ENCODE results near the gene LPO. TPM values are rescaled to one million over a fixed set of nuclear protein-coding genes. Genes with fewer than 3 reads are reported as not detected.

LPO gene
- total RNA-seq, 1 experiment from 2014 or later: not detected

- TF ChIP-seq POLR2AphosphoS5 (IDR thresholded peaks at IDR 0.05; ENCODE audit: low read depth, low read length) (no peak), CTCF (IDR thresholded peaks at IDR 0.05) (no peak)
- DNase-seq (ENCODE audit: low read depth, low spot score) (no peak), ATAC-seq (no peak)
- no peaks in the 10 kb centered on the region for H3K9me3 ChIP-seq (ENCODE audit: control insufficient read depth, insufficient read depth, low read depth, low read length)
- BruUV-seq (replicated peaks): no TSS peak
- ChIA-PET CTCF (interaction anchor here (0.6 kb wide), 2 partner anchors 23 to 24 kb away, joined by 3 to 15 read pairs; no protein-coding TSS in a partner anchor), POLR2A (no interaction called here)
- H3K4me3 ChIP-seq (ENCODE audit: low read depth in 2 of 2, low read length in 2 of 2): no peak overlapping the region
- intact Hi-C loops (cut with micrococcal nuclease; ENCODE audit: unreplicated experiment): no loop called here
- peaks cover 5% of the 10 kb centered on the region; the same call in 1 of the 2 replicates for H3K4me1 ChIP-seq (ENCODE audit: control insufficient read depth, insufficient read depth, low read length)
- in situ Hi-C loops (cut with HindIII; ENCODE audit: low pct_unique_long_range_greater_than_20kb, low sequenced_read_pairs): no loop called here
- H3K27me3 ChIP-seq (ENCODE audit: control insufficient read depth, insufficient read depth, low read length): no peaks in the 10 kb centered on the region; the same call in 1 of the 2 replicates
- no peaks in the 10 kb centered on the region for H3K36me3 ChIP-seq (ENCODE audit: control insufficient read depth, insufficient read depth, low read length)
- H3K27ac ChIP-seq (ENCODE audit: low read length): no peak overlapping the region
These were observed 47.0 kb upstream of the LPO start for GRCh38 chr17:58191241-58191896.

- Histone ChIP-seq H3K9me3 (ENCODE audit: control insufficient read depth, insufficient read depth, low read depth, low read length) (no peaks in the 10 kb centered on the region), H3K27ac (ENCODE audit: low read length) (no peak within 1 kb of the TSS), H3K27me3 (ENCODE audit: control insufficient read depth, insufficient read depth, low read length) (no peaks in the 10 kb centered on the region; the same call in 1 of the 2 replicates), H3K4me3 (ENCODE audit: low read depth in 2 of 2, low read length in 2 of 2) (no peak within 1 kb of the TSS), H3K4me1 (ENCODE audit: control insufficient read depth, insufficient read depth, low read length) (peaks cover 5% of the 10 kb centered on the region; the same call in 1 of the 2 replicates), H3K36me3 (ENCODE audit: control insufficient read depth, insufficient read depth, low read length) (no peaks in the 10 kb centered on the region)
- in situ Hi-C loops (cut with HindIII; ENCODE audit: low pct_unique_long_range_greater_than_20kb, low sequenced_read_pairs): no loop called here
- ChIA-PET POLR2A (no interaction called here), CTCF (no interaction called here)
- TF ChIP-seq POLR2AphosphoS5 (IDR thresholded peaks at IDR 0.05; ENCODE audit: low read depth, low read length): no peak
- no peak for TF ChIP-seq TCF7L2 (IDR thresholded peaks at IDR 0.05; ENCODE audit: low read depth, low read length)
- TF ChIP-seq CTCF (IDR thresholded peaks at IDR 0.05): no peak
- no peak for TF ChIP-seq SIN3A (IDR thresholded peaks at IDR 0.05; ENCODE audit: borderline replicate concordance, insufficient read depth, low read depth, low read length)
- TF ChIP-seq REST (IDR thresholded peaks at IDR 0.05; ENCODE audit: insufficient read depth in 1 of 2, low read depth in 2 of 2, low read length in 1 of 2): no peak
- DNase-seq (ENCODE audit: low read depth, low spot score) (no peak), ATAC-seq (no peak)
- no TSS peak for BruUV-seq (replicated peaks)
- intact Hi-C loops (cut with micrococcal nuclease; ENCODE audit: unreplicated experiment): no loop called here
These were observed 45.8 kb upstream of the LPO start, which contains the start of gene EPX for GRCh38 chr17:58192612-58193011. Gene EPX, plus strand, starts transcription at chr17:58192726. Its CDS starts 121 bp downstream, at chr17:58192847.

Measured in Panc1 (cell line).